Measurements from ENCODE around the gene DBR1.

The DBR1 gene

DNA sequence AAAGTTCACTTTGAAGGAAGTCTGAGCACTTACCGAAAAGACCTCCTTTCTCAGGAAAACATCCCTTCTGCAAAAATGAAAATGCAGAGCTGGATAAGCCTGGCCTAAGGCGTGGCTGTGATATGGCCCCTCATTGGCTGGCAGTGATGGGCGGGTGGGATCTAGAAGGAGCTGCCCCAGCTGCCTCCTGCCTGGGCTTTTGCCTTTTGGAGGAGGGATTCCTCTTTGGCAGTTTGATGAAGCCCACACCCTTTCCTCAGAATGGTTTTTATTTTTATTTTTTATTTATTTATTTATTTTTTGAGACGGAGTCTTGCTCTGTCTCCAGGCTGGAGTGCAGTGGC, 55.3 kb downstream of the DBR1 start:
- DNase-seq, result no peak

DNA sequence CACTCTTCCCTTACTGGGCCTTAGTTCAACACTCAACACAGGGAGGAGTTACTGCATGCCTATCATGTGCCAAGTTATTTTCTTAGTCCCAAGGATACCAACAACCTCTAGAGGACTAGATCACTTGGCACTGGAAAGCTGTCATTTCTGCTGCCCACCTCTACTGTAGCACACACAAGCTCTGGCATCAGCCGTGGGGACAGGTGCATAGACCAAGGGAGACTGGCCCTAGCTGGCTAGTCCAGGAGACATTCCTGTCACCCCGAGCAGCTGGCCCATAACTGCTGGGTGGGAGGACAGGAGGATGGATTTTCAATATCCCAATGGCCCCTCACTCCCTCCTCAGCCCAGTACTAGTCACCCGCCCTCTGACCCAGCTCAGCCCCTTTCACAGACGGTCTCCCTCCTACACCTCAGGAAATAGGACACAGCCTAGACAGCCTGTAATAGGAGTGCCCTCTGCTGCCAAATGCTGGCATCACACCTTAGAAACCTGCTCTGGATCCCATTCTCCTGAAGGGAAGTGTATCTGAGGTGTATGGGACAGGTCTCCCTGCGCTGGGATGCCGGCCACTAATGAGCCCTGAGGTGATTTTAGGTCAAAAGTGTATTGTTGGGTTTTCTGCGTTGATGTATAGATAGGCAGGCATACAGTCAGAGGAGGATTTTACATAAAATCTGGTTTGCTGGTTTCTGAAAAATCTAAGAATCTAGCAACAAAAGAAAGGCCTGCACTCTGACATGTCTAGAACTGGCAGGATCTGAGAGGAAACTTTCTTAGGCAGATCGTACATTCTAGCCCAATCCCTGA, 55.9 kb downstream of the DBR1 start:
- DNase-seq, result peak; percentile 54

DNA sequence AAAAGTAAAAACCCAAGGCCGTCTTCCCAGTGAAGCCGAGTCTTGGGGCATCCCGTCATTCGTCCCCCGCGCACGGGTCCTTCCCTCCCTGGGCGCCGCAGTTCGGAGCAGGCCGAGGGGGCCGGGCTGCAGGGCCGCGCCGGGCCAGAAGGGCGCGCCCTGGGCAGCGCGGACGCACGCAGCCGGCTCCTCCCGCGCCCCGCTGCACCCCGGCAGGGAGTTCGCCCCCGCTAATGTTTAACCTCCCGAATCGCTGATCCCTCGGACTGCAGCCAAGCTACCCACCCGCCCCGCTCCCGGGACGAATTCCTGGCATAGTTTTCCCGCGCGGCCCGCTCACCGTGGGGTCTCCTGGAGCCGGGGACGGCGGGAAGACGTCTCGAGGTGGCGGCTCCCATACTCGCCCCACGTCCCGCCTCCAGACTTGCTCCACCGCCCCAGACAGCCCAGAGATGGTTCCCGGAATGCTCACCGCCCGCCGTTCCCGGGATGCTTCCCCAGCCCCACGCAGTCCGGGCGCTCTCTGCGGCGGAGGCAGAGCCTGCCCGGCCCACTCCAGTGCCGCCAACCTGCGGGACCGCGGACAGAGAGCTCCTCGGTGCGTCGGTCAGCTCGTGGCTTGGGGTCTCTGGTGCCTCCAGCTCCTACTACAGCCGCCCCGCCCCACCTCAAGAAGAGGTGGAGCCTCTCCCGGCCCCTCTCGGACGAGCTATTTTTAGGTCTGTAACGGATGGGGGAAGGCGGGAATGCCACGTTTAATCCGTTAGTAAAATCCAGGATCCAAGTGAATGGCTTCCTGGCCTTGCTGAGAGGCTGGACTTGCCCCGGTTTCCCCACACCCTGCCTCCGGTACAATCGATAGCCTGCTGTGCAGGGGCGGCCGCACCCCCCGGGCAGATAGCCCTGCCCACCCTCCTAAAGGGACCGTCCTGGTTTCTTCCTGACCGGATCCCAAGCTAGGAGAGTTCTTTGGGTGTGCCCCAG, 59.4 kb downstream of the DBR1 start, which contains the start of gene DZIP1L:
Gene DZIP1L, minus strand, starts transcription at position 621 of the 984 bp plus-strand sequence. CDS start 11,637 bp downstream, outside the sequence.
- DNase-seq, result peak; percentile 69

- no peak for DNase-seq
Observed at GRCh38 chr3:138114431-138114918, 60.2 kb downstream of the DBR1 start.

GRCh38 chr3:138113326-138113725, 61.4 kb downstream of the DBR1 start:
- no peak for DNase-seq

- no peak for DNase-seq
Observed at GRCh38 chr3:138112362-138112761, 62.4 kb downstream of the DBR1 start.
